ENCODE data around the gene UGT1A9. TPM values are rescaled to one million over a fixed set of nuclear protein-coding genes. Genes with fewer than 3 reads are reported as not detected.

Gene UGT1A9
- polyA plus RNA-seq, 1 donor from 2014 or later, result not detected

- Histone ChIP-seq H3K36me3 (ENCODE audit: insufficient read depth, low read length) (no peaks in the 10 kb centered on the region), H4K20me1 (ENCODE audit: insufficient read depth) (no peaks in the 10 kb centered on the region), H3K9me2 (ENCODE audit: insufficient read depth, low read length) (no peaks in the 10 kb centered on the region), H3K4me3 (ENCODE audit: low read length) (no peak overlapping the region), H3K79me2 (replicated peaks; ENCODE audit: insufficient read depth, low read length) (no peaks in the 10 kb centered on the region), H3F3A (ENCODE audit: insufficient read depth, low read length, poor library complexity, severe bottlenecking) (no peaks in the 10 kb centered on the region), H3K9ac (ENCODE audit: low read length) (no peak overlapping the region), H3K9me3 (ENCODE audit: low read length) (no peaks in the 10 kb centered on the region), H2AFZ (ENCODE audit: low read depth, low read length) (no peak overlapping the region), H3K27me3 (ENCODE audit: insufficient read depth, low read depth, low read length) (no peaks in the 10 kb centered on the region), H3K27ac (ENCODE audit: low read length) (no peak overlapping the region), H3K4me2 (ENCODE audit: low read length) (no peak overlapping the region)
- TF ChIP-seq EP300 (conservative IDR thresholded peaks at IDR 0.05; ENCODE audit: poor library complexity, severe bottlenecking) (no peak), RAD21 (conservative IDR thresholded peaks at IDR 0.05) (no peak), TAF1 (IDR thresholded peaks at IDR 0.05; ENCODE audit: low read depth) (no peak), CTCF (IDR thresholded peaks at IDR 0.05; ENCODE audit: poor library complexity, severe bottlenecking) (no peak)
Measured at GRCh38 chr2:233656443-233656842, 15.3 kb upstream of the UGT1A9 start.

- Histone ChIP-seq H3K27ac (ENCODE audit: low read length) (no peak overlapping the region), H3K4me2 (ENCODE audit: low read length) (no peak overlapping the region), H3K9me2 (ENCODE audit: insufficient read depth, low read length) (no peaks in the 10 kb centered on the region), H3K4me3 (ENCODE audit: low read length) (no peak overlapping the region), H3K9me3 (ENCODE audit: low read length) (no peaks in the 10 kb centered on the region), H3K79me2 (replicated peaks; ENCODE audit: insufficient read depth, low read length) (no peaks in the 10 kb centered on the region), H3F3A (ENCODE audit: insufficient read depth, low read length, poor library complexity, severe bottlenecking) (no peaks in the 10 kb centered on the region), H3K36me3 (ENCODE audit: insufficient read depth, low read length) (no peaks in the 10 kb centered on the region), H2AFZ (ENCODE audit: low read depth, low read length) (no peak overlapping the region), H4K20me1 (ENCODE audit: insufficient read depth) (no peaks in the 10 kb centered on the region), H3K27me3 (ENCODE audit: insufficient read depth, low read depth, low read length) (no peaks in the 10 kb centered on the region), H3K9ac (ENCODE audit: low read length) (no peak overlapping the region)
- TF ChIP-seq TAF1 (IDR thresholded peaks at IDR 0.05; ENCODE audit: low read depth) (no peak), CTCF (IDR thresholded peaks at IDR 0.05; ENCODE audit: poor library complexity, severe bottlenecking) (no peak), POLR2AphosphoS5 (IDR thresholded peaks at IDR 0.05) (no peak), EZH2 (IDR thresholded peaks at IDR 0.05; ENCODE audit: borderline replicate concordance, insufficient read depth, low read length, poor library complexity, severe bottlenecking) (no peak)
Measured at GRCh38 chr2:233658610-233659009, 13.1 kb upstream of the UGT1A9 start.

GRCh38 chr2:233663911-233664310, 7.8 kb upstream of the UGT1A9 start:
- TF ChIP-seq REST (IDR thresholded peaks at IDR 0.05; ENCODE audit: borderline replicate concordance) (no peak), SMC3 (conservative IDR thresholded peaks at IDR 0.05; ENCODE audit: poor library complexity) (no peak), TAF1 (IDR thresholded peaks at IDR 0.05; ENCODE audit: low read depth) (no peak), RAD21 (conservative IDR thresholded peaks at IDR 0.05) (no peak), POLR2AphosphoS5 (IDR thresholded peaks at IDR 0.05) (no peak), CTCF (IDR thresholded peaks at IDR 0.05; ENCODE audit: poor library complexity, severe bottlenecking) (no peak), EP300 (conservative IDR thresholded peaks at IDR 0.05; ENCODE audit: poor library complexity, severe bottlenecking) (no peak), EZH2 (IDR thresholded peaks at IDR 0.05; ENCODE audit: borderline replicate concordance, insufficient read depth, low read length, poor library complexity, severe bottlenecking) (no peak), MXI1 (conservative IDR thresholded peaks at IDR 0.05; ENCODE audit: poor library complexity, severe bottlenecking) (no peak)

More at GRCh38 chr2:233663911-233664310, 7.8 kb upstream of the UGT1A9 start:
- no peak overlapping the region for H3K27ac ChIP-seq (ENCODE audit: low read length)
- no peak overlapping the region for H2AFZ ChIP-seq (ENCODE audit: low read depth, low read length)
- no peaks in the 10 kb centered on the region for H3K36me3 ChIP-seq (ENCODE audit: insufficient read depth, low read length)
- no peaks in the 10 kb centered on the region for H3F3A ChIP-seq (ENCODE audit: insufficient read depth, low read length, poor library complexity, severe bottlenecking)
- H3K9ac ChIP-seq (ENCODE audit: low read length), result no peak overlapping the region
- no peaks in the 10 kb centered on the region for H4K20me1 ChIP-seq (ENCODE audit: insufficient read depth)
- H3K27me3 ChIP-seq (ENCODE audit: insufficient read depth, low read depth, low read length), result no peaks in the 10 kb centered on the region
- no peaks in the 10 kb centered on the region for H3K9me2 ChIP-seq (ENCODE audit: insufficient read depth, low read length)
- H3K4me2 ChIP-seq (ENCODE audit: low read length), result no peak overlapping the region
- H3K4me3 ChIP-seq (ENCODE audit: low read length), result no peak overlapping the region
- H3K79me2 ChIP-seq (replicated peaks; ENCODE audit: insufficient read depth, low read length), result no peaks in the 10 kb centered on the region
- no peaks in the 10 kb centered on the region for H3K9me3 ChIP-seq (ENCODE audit: low read length)

Data from neural cell (in vitro differentiated cells).